Measurements from ENCODE around the gene MUC5AC.

Gene MUC5AC

GRCh38 chr11:1117992-1118391 lies 39.8 kb upstream of the MUC5AC start:
- H3K4me3 ChIP-seq (ENCODE audit: low read depth, low read length), result no peak overlapping the region
- no peak for DNase-seq (ENCODE audit: low read depth, low spot score)
- TF ChIP-seq, protein P1, sequence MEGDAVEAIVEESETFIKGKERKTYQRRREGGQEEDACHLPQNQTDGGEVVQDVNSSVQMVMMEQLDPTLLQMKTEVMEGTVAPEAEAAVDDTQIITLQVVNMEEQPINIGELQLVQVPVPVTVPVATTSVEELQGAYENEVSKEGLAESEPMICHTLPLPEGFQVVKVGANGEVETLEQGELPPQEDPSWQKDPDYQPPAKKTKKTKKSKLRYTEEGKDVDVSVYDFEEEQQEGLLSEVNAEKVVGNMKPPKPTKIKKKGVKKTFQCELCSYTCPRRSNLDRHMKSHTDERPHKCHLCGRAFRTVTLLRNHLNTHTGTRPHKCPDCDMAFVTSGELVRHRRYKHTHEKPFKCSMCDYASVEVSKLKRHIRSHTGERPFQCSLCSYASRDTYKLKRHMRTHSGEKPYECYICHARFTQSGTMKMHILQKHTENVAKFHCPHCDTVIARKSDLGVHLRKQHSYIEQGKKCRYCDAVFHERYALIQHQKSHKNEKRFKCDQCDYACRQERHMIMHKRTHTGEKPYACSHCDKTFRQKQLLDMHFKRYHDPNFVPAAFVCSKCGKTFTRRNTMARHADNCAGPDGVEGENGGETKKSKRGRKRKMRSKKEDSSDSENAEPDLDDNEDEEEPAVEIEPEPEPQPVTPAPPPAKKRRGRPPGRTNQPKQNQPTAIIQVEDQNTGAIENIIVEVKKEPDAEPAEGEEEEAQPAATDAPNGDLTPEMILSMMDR (IDR thresholded peaks at IDR 0.05; ENCODE audit: low read depth, low read length), result no peak

GRCh38 chr11:1118755-1119603 lies 38.8 kb upstream of the MUC5AC start:
- TF ChIP-seq, protein P1 (IDR thresholded peaks at IDR 0.05; ENCODE audit: low read depth, low read length), result no peak
- no peak overlapping the region for H3K4me3 ChIP-seq (ENCODE audit: low read depth, low read length)
- in situ Hi-C loops (cut with HindIII; ENCODE audit: low sequenced_read_pairs), result no loop called here
- DNase-seq (ENCODE audit: low read depth, low spot score), result no peak

More at GRCh38 chr11:1117992-1118391, 39.8 kb upstream of the MUC5AC start:
- in situ Hi-C loops (cut with HindIII; ENCODE audit: low sequenced_read_pairs), result no loop called here

DNA sequence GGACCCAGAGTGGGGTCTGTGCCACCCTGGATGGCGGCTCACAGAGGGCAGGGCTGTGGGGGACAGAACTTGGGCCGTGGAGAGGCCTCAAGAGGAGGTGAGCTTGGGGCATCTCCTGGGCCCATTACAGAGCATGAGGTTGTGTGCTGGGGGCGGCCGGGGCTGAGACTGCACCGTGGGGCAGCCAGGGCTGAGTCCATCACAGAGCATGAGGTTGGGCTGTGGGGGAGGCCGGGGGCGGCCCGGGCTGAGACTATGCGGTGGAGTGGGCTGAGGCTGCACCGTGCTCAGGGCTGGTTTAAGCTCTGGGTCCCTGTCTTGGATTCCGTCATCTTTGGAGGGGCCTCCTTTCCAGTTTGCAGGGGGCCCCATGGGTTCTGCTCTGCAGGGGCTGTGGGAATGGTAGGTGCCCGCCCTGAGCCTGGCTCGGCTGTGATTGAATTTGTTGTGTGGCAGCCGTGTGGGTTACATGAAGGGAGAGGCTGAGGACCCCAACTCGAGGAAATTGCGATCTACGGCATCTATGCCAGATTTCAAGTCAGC lies 38.1 kb upstream of the MUC5AC start:
- TF ChIP-seq, protein P1 (IDR thresholded peaks at IDR 0.05; ENCODE audit: low read depth, low read length), result no peak
- DNase-seq (ENCODE audit: low read depth, low spot score), result no peak
- H3K4me3 ChIP-seq (ENCODE audit: low read depth, low read length), result no peak overlapping the region
- in situ Hi-C loops (cut with HindIII; ENCODE audit: low sequenced_read_pairs), result no loop called here

DNA sequence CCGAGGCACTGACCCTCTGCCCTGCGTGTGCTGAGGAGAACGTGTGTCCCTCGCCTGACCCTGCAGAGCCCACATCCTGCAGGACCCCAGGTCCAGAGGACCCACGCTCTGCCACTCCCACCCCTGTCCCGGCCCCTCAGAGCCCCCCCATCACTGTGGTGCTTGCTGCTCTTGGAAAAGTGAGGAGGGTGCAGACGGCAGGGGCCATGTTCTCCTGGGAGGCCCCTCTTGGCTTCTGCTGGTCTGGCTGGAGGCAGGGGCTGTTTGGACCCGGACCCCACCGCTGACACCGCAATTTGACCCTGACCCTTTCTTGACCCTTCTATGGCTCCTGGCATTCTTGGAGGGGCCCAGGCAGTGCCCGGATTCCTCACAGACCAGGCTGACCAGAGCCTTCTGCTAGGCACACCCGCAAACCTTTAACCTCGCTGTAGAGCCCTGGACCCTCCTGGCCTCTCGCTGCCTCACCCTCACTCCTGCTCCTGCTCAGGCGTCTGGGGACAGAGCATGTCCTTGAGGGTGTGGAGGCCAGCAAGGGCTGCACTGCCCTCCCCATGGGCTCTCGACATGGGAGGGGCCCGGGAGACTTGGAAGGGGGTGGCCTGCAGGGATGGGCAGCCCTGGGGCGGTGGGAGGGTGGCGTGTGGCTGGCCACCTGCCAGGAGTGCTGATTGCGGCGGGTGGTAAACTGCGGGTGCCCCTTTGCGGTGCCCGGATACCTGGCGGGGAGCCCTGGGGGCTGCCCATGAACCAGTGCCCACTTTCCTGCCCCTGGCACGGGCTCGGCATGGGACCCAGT lies 37.0 kb upstream of the MUC5AC start:
- no peak for DNase-seq (ENCODE audit: low read depth, low spot score)
- H3K4me3 ChIP-seq (ENCODE audit: low read depth, low read length), result no peak overlapping the region
- in situ Hi-C loops (cut with HindIII; ENCODE audit: low sequenced_read_pairs), result no loop called here
- TF ChIP-seq, protein P1 (IDR thresholded peaks at IDR 0.05; ENCODE audit: low read depth, low read length), result no peak

DNA sequence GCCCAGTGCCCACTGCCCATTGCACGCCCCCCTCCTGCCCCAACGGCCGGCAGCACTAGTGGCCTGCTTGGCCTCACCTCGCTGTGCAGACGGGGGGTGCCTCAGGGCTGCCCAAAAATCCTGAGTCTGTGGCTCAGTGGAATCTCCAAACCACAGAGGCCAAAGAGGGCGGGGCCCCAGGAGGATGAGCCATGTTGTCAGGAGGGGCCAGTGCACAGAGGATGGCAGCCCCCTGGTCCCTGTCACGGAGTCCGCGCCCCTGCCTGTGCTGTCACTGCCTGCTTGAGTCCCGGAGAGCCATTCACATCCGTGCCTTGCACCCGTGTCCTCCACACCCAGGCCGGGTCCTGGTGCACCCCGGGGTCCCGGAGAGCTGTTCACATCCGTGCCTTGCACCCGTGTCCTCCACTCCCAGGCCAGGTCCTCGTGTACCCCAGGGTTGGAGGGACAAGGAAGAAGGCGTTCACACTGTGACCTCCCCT lies 36.4 kb upstream of the MUC5AC start:
- in situ Hi-C loops (cut with HindIII; ENCODE audit: low sequenced_read_pairs), result no loop called here
- DNase-seq (ENCODE audit: low read depth, low spot score), result no peak
- TF ChIP-seq, protein P1 (IDR thresholded peaks at IDR 0.05; ENCODE audit: low read depth, low read length), result no peak

More for the DNA sequence above, 36.4 kb upstream of the MUC5AC start:
- no peak overlapping the region for H3K4me3 ChIP-seq (ENCODE audit: low read depth, low read length)

Data from astrocyte of the spinal cord (primary cell).